DND-41 (cell line): ENCODE results near the gene HNRNPA0.

Experiments
- ATAC-seq: fragments of 200-7000 bp; cut with Tn5 transposase; 3 replicates; pipeline ENCODE4 v1.9.1; 2021; ENCODE audit warnings: low read depth; ENCODE audit not compliant: insufficient read depth
- DNase-seq: peaks from one replicate; pipeline ENCODE4 v3.0.0-alpha.2; 2020
- H2AFZ ChIP-seq: 2 replicates; pipeline ENCODE4 v1.6.0; 2012; ENCODE audit warnings: low read depth, low read length
- H3K27ac ChIP-seq: 2 replicates; pipeline ENCODE4 v1.5.1; 2012; ENCODE audit warnings: low read length, inconsistent platforms
- H3K27me3 ChIP-seq: fragments of 200-600 bp; sonication (generic); 2 replicates; pipeline ENCODE4 v1.6.0; 2012; ENCODE audit warnings: low read length, mild to moderate bottlenecking, inconsistent platforms; ENCODE audit not compliant: insufficient read depth, poor library complexity
- H3K36me3 ChIP-seq: 2 replicates; pipeline ENCODE4 v1.5.1; 2012; ENCODE audit warnings: low read length, inconsistent platforms; ENCODE audit not compliant: insufficient read depth
- H3K4me1 ChIP-seq: 2 replicates; pipeline ENCODE4 v1.5.1; 2012; ENCODE audit warnings: mild to moderate bottlenecking, low read length; ENCODE audit not compliant: insufficient read depth
- H3K4me2 ChIP-seq: 2 replicates; pipeline ENCODE4 v1.6.0; 2012; ENCODE audit warnings: mild to moderate bottlenecking, moderate library complexity, low read length, inconsistent platforms; ENCODE audit not compliant: insufficient read depth
- H3K4me3 ChIP-seq, 2 experiments: fragments of 200-600 bp in 1 of 2; shearing (Covaris generic) in 1 of 2; 2 replicates each; pipeline ENCODE4 v1.5.1; 2012 to 2016; ENCODE audit warnings: inconsistent platforms in 2 of 2, low read length in 2 of 2, mild to moderate bottlenecking in 2 of 2, low read depth in 1 of 2, moderate library complexity in 1 of 2
- H3K79me2 ChIP-seq: 2 replicates; pipeline ENCODE4 v1.6.0; 2012; ENCODE audit warnings: low read length, inconsistent platforms; ENCODE audit not compliant: insufficient read depth
- H3K9ac ChIP-seq: 2 replicates; pipeline ENCODE4 v1.6.0; 2012; ENCODE audit warnings: low read depth, mild to moderate bottlenecking, inconsistent platforms, low read length, moderate library complexity
- H3K9me3 ChIP-seq: 2 replicates; pipeline ENCODE4 v1.5.1; 2012; ENCODE audit warnings: low read length, moderate library complexity, mild to moderate bottlenecking, inconsistent platforms; ENCODE audit not compliant: insufficient read depth, severe bottlenecking
- H4K20me1 ChIP-seq: 2 replicates; pipeline ENCODE4 v1.6.0; 2012; ENCODE audit warnings: low read length; ENCODE audit not compliant: insufficient read depth
- EZH2 ChIP-seq: IDR thresholded peaks from 3 replicates; pipeline ENCODE4 v1.6.1; 2012; ENCODE audit warnings: borderline replicate concordance, low read depth, mild to moderate bottlenecking, moderate library complexity, low read length, inconsistent platforms; ENCODE audit not compliant: severe bottlenecking
- TF ChIP-seq, protein P1 (sequence below): IDR thresholded peaks from 2 replicates; pipeline ENCODE4 v1.5.1; 2012; ENCODE audit warnings: borderline replicate concordance, low read length, moderate library complexity, mild to moderate bottlenecking; ENCODE audit not compliant: poor library complexity, severe bottlenecking; ENCODE audit errors: extremely low read depth

HNRNPA0 gene

DNA sequence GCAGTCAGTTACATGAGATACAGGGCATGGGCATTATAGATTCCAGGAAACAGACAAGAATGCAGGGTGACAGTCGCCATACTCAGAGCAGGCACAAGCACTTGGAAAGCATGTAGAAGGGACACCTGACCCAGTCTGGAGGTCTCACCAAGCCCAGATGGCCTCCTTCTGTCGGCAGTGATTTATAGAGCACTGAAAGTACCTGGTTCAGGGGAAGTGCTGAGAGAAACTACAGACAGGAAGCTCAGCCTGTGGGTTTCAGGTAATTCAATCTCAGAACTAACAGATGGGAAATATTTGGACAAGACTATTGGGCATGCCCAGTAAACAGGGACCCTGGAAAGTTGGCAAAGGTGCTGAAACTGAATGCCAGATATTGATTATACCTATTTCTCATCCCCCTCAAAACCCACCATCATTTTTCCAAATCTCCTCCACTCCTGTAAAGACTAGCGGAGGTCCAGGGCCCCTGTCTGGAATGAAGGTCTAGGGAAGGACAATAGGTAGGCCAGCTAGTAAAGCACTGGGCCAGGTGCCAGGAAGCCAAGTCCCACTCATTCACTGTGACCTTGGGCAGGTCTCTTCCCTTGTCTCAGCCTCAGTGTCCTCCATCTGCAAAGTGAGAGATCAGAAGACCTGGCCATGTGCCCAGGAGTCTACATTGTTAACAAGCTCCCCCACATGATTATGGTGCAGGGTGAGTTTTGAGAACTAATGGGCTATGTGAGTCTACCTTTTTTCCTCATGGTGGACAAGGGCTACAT lies 45.2 kb downstream of the HNRNPA0 start:
- no peak overlapping the region for H3K27ac ChIP-seq
- H3K36me3 ChIP-seq, result no peaks in the 10 kb centered on the region; the same call in 1 of the 2 replicates
- H4K20me1 ChIP-seq, result no peaks in the 10 kb centered on the region
- DNase-seq (no peak), ATAC-seq (no peak)
- no peaks in the 10 kb centered on the region for H3K4me1 ChIP-seq
- no peak overlapping the region for H3K9ac ChIP-seq
- no peaks in the 10 kb centered on the region for H3K79me2 ChIP-seq
- no peaks in the 10 kb centered on the region for H3K27me3 ChIP-seq
- H3K4me2 ChIP-seq, result no peak overlapping the region
- TF ChIP-seq, protein P1, sequence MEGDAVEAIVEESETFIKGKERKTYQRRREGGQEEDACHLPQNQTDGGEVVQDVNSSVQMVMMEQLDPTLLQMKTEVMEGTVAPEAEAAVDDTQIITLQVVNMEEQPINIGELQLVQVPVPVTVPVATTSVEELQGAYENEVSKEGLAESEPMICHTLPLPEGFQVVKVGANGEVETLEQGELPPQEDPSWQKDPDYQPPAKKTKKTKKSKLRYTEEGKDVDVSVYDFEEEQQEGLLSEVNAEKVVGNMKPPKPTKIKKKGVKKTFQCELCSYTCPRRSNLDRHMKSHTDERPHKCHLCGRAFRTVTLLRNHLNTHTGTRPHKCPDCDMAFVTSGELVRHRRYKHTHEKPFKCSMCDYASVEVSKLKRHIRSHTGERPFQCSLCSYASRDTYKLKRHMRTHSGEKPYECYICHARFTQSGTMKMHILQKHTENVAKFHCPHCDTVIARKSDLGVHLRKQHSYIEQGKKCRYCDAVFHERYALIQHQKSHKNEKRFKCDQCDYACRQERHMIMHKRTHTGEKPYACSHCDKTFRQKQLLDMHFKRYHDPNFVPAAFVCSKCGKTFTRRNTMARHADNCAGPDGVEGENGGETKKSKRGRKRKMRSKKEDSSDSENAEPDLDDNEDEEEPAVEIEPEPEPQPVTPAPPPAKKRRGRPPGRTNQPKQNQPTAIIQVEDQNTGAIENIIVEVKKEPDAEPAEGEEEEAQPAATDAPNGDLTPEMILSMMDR, result no peak
- no peak for TF ChIP-seq EZH2
- no peak overlapping the region for H2AFZ ChIP-seq
- no peak overlapping the region for H3K4me3 ChIP-seq
- H3K9me3 ChIP-seq, result no peaks in the 10 kb centered on the region

DNA sequence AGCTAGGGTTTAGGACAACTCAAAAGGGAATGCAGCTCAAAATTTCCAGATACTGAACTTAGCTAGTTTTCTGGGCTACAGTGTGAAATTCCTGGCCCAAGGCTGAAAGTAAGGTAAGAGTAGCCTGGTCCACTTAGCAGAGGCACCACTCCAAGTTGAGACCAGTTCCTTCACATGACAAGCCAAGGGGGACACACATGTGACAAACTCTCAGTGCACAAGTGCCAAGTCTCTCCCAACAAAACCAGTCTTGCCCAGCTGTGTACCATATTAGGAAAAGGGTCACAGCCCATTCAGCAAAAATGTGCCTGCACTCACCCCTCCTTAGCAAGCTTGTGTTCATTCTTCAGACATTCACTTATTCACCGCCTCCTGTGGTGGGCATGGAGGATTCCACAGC lies 46.1 kb downstream of the HNRNPA0 start:
- no peak for DNase-seq
- Histone ChIP-seq H3K9ac (no peak overlapping the region), H3K4me3 (no peak overlapping the region), H3K9me3 (no peaks in the 10 kb centered on the region), H3K36me3 (no peaks in the 10 kb centered on the region), H3K27ac (no peak overlapping the region), H3K27me3 (no peaks in the 10 kb centered on the region), H2AFZ (no peak overlapping the region), H3K4me1 (no peaks in the 10 kb centered on the region), H4K20me1 (no peaks in the 10 kb centered on the region), H3K4me2 (no peak overlapping the region), H3K79me2 (no peaks in the 10 kb centered on the region)
- no peak for TF ChIP-seq EZH2
- TF ChIP-seq, protein P1, result no peak
- no peak for ATAC-seq

DNA sequence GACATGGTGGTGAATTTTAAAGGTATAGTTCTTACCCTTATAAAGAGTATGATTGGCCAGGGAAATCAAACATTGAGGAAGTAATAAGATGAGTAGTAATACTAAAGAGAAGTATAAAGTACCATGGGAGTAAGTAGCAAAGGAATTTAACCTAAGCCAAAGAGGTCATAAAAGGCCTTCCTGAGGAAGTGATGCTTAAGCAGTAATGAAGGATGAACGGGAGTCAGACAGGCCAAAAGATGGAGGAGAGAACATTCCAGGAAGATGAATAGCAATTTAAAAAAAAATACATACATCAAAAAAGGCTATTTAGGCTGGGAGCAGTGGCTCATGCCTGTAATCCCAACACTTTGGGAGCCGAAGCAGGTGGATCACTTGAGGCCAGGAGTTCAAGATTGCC lies 47.3 kb downstream of the HNRNPA0 start:
- Histone ChIP-seq H3K9me3 (no peaks in the 10 kb centered on the region), H3K4me2 (no peak overlapping the region), H3K4me1 (no peaks in the 10 kb centered on the region), H4K20me1 (no peaks in the 10 kb centered on the region), H3K79me2 (no peaks in the 10 kb centered on the region), H3K27ac (no peak overlapping the region), H3K9ac (no peak overlapping the region), H3K36me3 (no peaks in the 10 kb centered on the region), H3K27me3 (no peaks in the 10 kb centered on the region), H2AFZ (no peak overlapping the region), H3K4me3 (no peak overlapping the region)
- no peak for TF ChIP-seq EZH2
- TF ChIP-seq, protein P1, result no peak
- DNase-seq, result no peak
- no peak for ATAC-seq

DNA sequence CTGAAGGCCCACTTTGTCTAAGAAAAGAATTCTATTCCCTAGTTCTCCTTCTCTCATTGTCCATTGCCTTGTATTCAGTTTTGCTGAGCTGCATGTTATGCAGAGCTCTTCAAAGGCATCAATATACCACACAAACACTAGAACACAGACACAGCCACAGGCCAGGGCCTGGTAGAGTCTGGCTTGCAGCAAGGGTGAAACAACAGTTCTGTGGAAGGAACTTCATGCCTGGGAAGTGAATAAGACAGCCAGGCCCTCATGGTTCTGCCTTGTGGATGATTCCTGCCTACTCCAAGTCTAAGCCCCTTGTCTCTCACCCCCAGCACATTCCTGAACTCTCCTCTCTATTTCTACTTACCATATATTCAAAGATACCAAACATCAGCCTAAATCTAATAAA lies 49.1 kb downstream of the HNRNPA0 start:
- Histone ChIP-seq H3K9me3 (no peaks in the 10 kb centered on the region), H3K79me2 (no peaks in the 10 kb centered on the region)
- no peak for DNase-seq

More for the DNA sequence above, 49.1 kb downstream of the HNRNPA0 start:
- no peak for ATAC-seq
- Histone ChIP-seq H4K20me1 (no peaks in the 10 kb centered on the region), H3K27ac (no peak overlapping the region), H3K4me1 (no peaks in the 10 kb centered on the region), H2AFZ (no peak overlapping the region), H3K4me3 (no peak overlapping the region), H3K36me3 (no peaks in the 10 kb centered on the region), H3K4me2 (no peak overlapping the region), H3K9ac (no peak overlapping the region), H3K27me3 (no peaks in the 10 kb centered on the region)
- TF ChIP-seq EZH2, result no peak
- TF ChIP-seq, protein P1, result no peak
